Measurements from ENCODE around the gene KIAA0825. TPM values are rescaled to one million over a fixed set of nuclear protein-coding genes. Genes with fewer than 3 reads are reported as not detected.

The KIAA0825 gene
- total and polyA plus RNA-seq, 2 of the 8 experiments (the other 6 are each of a cell fraction or from before 2014, with no cell fraction given) = 0.60 to 1.0 TPM

GRCh38 chr5:94544031-94544650, 74.3 kb downstream of the KIAA0825 start (continued):
- TF ChIP-seq CHD7 (IDR thresholded peaks at IDR 0.05; ENCODE audit: insufficient replicate concordance, low read length) (no peak), RXRA (IDR thresholded peaks at IDR 0.05; ENCODE audit: insufficient read depth, low read depth, low read length) (no peak), CTCF (IDR thresholded peaks at IDR 0.05; ENCODE audit: control extremely low read depth in 1 of 3, insufficient read depth in 1 of 3, low read depth in 1 of 3, low read length in 3 of 3) (no peak), CHD1 (IDR thresholded peaks at IDR 0.05; ENCODE audit: low read depth, low read length) (no peak), TAF1 (IDR thresholded peaks at IDR 0.05; ENCODE audit: low read depth, low read length) (no peak), KDM5A (IDR thresholded peaks at IDR 0.05; ENCODE audit: low read length) (no peak), TEAD4 (IDR thresholded peaks at IDR 0.05; ENCODE audit: low read depth, low read length) (no peak), KDM4A (IDR thresholded peaks at IDR 0.05; ENCODE audit: low read depth, low read length, severe bottlenecking) (no peak), POLR2A (IDR thresholded peaks at IDR 0.05; ENCODE audit: control extremely low read depth in 1 of 2, low read depth in 2 of 2, low read length in 2 of 2) (no peak)
